Lung (tissue), 12 donors: ENCODE results near the gene MAN2B2. TPM values are rescaled to one million over a fixed set of nuclear protein-coding genes. Genes with fewer than 3 reads are reported as not detected.
"Not testable (repeated sequence)": the region's sequence is repeated elsewhere in the genome, so short reads cannot be mapped to it uniquely, and the experiment has no call there.

ENCODE experiments used
- ATAC-seq: fragments of 200-7000 bp; cut with Tn5 transposase; one replicate; pipeline ENCODE4 v1.9.1; 2020; ENCODE audit warnings: moderate number of reproducible peaks; ENCODE audit not compliant: insufficient read depth, low FRiP score
- DNase-seq, 3 donors: peaks; one replicate each; pipeline ENCODE4 v3.0.0-alpha.2; 2013 to 2017
- H3K27ac ChIP-seq, 2 donors: one replicate each; pipeline ENCODE4 v1.5.1; 2013; ENCODE audit warnings: mild to moderate bottlenecking in 2 of 2, moderate library complexity in 2 of 2, control low read depth in 1 of 2, inconsistent platforms in 1 of 2, low read depth in 1 of 2, low read length in 1 of 2
- H3K27me3 ChIP-seq, 3 donors: one replicate each; pipeline ENCODE4 v1.5.1; 2013; ENCODE audit warnings: low read length in 2 of 3; ENCODE audit not compliant: control insufficient read depth in 3 of 3, insufficient read depth in 3 of 3
- H3K36me3 ChIP-seq, 4 donors: one replicate each; pipeline ENCODE4 v1.5.1; 2013; ENCODE audit warnings: low read length in 4 of 4, mild to moderate bottlenecking in 1 of 4, moderate library complexity in 1 of 4; ENCODE audit not compliant: control insufficient read depth in 4 of 4, insufficient read depth in 4 of 4
- H3K4me1 ChIP-seq, 5 donors: one replicate each; pipeline ENCODE4 v1.5.1; 2013; ENCODE audit warnings: low read length in 5 of 5, mild to moderate bottlenecking in 2 of 5, moderate library complexity in 1 of 5; ENCODE audit not compliant: control insufficient read depth in 5 of 5, insufficient read depth in 5 of 5
- H3K4me3 ChIP-seq: one replicate; pipeline ENCODE4 v1.5.1; 2013; ENCODE audit warnings: mild to moderate bottlenecking, control low read depth, moderate library complexity
- H3K9ac ChIP-seq, 2 donors: one replicate each; pipeline ENCODE4 v1.5.1; 2013; ENCODE audit warnings: low read length in 2 of 2, control low read depth in 1 of 2; ENCODE audit not compliant: insufficient read depth in 1 of 2
- H3K9me3 ChIP-seq, 4 donors: one replicate each; pipeline ENCODE4 v1.5.1; 2013; ENCODE audit warnings: low read length in 3 of 4, mild to moderate bottlenecking in 1 of 4, moderate library complexity in 1 of 4; ENCODE audit not compliant: control insufficient read depth in 4 of 4, insufficient read depth in 3 of 4
- CTCF ChIP-seq: IDR thresholded peaks from 2 replicates; pipeline ENCODE4 v1.5.1; 2012; ENCODE audit warnings: mild to moderate bottlenecking; ENCODE audit errors: control extremely low read depth, extremely low read depth
- WGBS, 2 donors: extraction: QIAGEN DNeasy Blood & Tissue Kit; methylation state at CpG; one replicate each; pipeline ENCODE4 v1.1.7; 2013; 5-methylcytosine and 5-hydroxymethylcytosine counted together
- polyA plus RNA-seq, 2 donors: library from polyadenylated mRNA; stranded (reverse); fragments of 200-250 nt; gene quantifications; one replicate each; pipeline ENCODE4 v1.2.1, GENCODE V29; 2013
- total RNA-seq, 2 donors: library from RNA; depleted of rRNA in 1 of 2; stranded (reverse); fragments of >200 nt in 1 of 2; gene quantifications; one replicate each; pipeline ENCODE4 v1.2.1, GENCODE V29; 2014 to 2021
- donor health status: control.
- donor health status: control.
- donor health status: Bipolar disorder and iron deficiency.
- donor health status: healthy.
- donor health status: DM: yes; HTN: yes; CAD: no.

The MAN2B2 gene
- total and polyA plus RNA-seq, 4 donors: 6.5 to 36.1 (median 16.5) TPM

- Histone ChIP-seq H3K36me3 (peaks cover 0 to 2% (median 0%) of the 10 kb centered on the region in 4 donors), H3K9me3 (no peaks in the 10 kb centered on the region), H3K9ac (no peak overlapping the region), H3K4me1 (no peaks in the 10 kb centered on the region), H3K27me3 (no peaks in the 10 kb centered on the region), H3K27ac (no peak overlapping the region), H3K4me3 (no peak overlapping the region)
- ATAC-seq (no peak), DNase-seq (no peak)
- WGBS, 2 donors: 79 to 89% methylated on average over 3 of the region's 3 CpGs
- TF ChIP-seq CTCF: no peak
These were observed 52.8 kb downstream of the MAN2B2 start for GRCh38 chr4:6627832-6628231.

- H3K27ac ChIP-seq, H3K4me1 ChIP-seq, DNase-seq, H3K4me3 ChIP-seq, H3K27me3 ChIP-seq, ATAC-seq, H3K36me3 ChIP-seq, H3K9me3 ChIP-seq, H3K9ac ChIP-seq: not testable (repeated sequence)
- 100% methylated on average over 1 of the region's 1 CpG for WGBS, 2 donors
These were observed 53.5 kb downstream of the MAN2B2 start for GRCh38 chr4:6628484-6628883.

- Histone ChIP-seq H3K27ac (no peak overlapping the region), H3K9me3 (no peaks in the 10 kb centered on the region), H3K36me3 (no peaks in the 10 kb centered on the region), H3K4me3 (no peak overlapping the region), H3K9ac (no peak overlapping the region), H3K4me1 (peaks cover 0 to 3% (median 0%) of the 10 kb centered on the region in 5 donors), H3K27me3 (no peaks in the 10 kb centered on the region)
- TF ChIP-seq CTCF: no peak
- no peak for DNase-seq
- no peak for ATAC-seq
- 96 to 98% methylated on average over 4 of the region's 4 CpGs for WGBS, 2 donors
These were observed 57.1 kb downstream of the MAN2B2 start for GRCh38 chr4:6632125-6632524.

- Histone ChIP-seq H3K9ac (no peak overlapping the region), H3K27me3 (no peaks in the 10 kb centered on the region), H3K9me3 (no peaks in the 10 kb centered on the region), H3K27ac (no peak overlapping the region), H3K4me3 (no peak overlapping the region), H3K4me1 (peaks cover 0 to 3% (median 0%) of the 10 kb centered on the region in 5 donors), H3K36me3 (no peaks in the 10 kb centered on the region)
- TF ChIP-seq CTCF: no peak
- no peak for ATAC-seq
- DNase-seq: peak in 1 of 3 donors; percentile 13
- WGBS, 2 donors: 68 to 78% methylated on average over 10 of the region's 10 CpGs
These were observed 58.3 kb downstream of the MAN2B2 start for GRCh38 chr4:6633091-6633906.
